ENCODE measurements around the gene DEFB124. TPM values are rescaled to one million over a fixed set of nuclear protein-coding genes. Genes with fewer than 3 reads are reported as not detected.
A peak's percentile ranks its signal among the peaks of the same experiment; 100 is the strongest.
"Not testable (repeated sequence)": the region's sequence is repeated elsewhere in the genome, so short reads cannot be mapped to it uniquely, and the experiment has no call there.

DEFB124 gene, protein sequence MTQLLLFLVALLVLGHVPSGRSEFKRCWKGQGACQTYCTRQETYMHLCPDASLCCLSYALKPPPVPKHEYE
- total RNA-seq: not detected

DNA sequence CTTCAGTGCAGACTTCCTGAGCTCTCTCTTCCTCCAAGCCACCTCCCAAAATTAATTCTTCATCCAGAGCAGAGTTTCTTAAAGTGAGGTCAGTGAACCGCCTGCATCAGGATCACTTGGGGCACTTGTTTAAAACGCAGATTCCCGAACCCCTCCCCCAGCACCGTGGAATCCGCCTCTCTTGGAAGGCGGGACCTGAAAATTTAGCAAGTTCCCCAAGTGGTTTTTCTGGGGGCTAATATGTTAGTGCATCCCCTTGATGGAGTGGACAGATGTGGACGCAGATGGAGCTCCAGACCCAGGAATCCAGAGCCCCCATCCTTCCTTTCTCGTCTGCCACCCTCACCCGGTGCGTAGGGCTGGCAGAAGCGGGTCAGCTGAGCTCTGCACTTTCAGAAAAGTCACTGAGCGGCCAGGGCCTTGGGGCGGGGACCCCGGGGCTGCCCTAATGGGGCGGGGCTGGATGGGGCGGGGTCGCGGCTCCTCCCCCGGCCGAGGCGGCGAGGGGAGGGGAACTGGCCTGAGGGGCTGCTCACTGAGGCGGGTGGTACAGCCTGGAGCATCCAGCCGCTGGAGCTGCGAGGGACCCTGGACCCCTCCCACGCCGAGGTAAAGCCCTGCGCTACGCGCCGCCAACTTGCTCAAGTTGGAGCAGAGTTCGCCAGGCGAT is at the start of gene DEFB124, which contains the start of gene REM1:
Gene DEFB124 (minus strand): TSS at position 370 of the 670 bp plus-strand sequence. CDS start 2,114 bp downstream, outside the sequence.
Gene REM1 (plus strand): TSS at position 531 of the 670 bp plus-strand sequence. CDS start 1,158 bp downstream, outside the sequence.
- ATAC-seq (replicated peaks): no peak
- no peaks in the 10 kb centered on the region for H3K36me3 Mint-ChIP-seq (ENCODE audit: low read depth)

DNA sequence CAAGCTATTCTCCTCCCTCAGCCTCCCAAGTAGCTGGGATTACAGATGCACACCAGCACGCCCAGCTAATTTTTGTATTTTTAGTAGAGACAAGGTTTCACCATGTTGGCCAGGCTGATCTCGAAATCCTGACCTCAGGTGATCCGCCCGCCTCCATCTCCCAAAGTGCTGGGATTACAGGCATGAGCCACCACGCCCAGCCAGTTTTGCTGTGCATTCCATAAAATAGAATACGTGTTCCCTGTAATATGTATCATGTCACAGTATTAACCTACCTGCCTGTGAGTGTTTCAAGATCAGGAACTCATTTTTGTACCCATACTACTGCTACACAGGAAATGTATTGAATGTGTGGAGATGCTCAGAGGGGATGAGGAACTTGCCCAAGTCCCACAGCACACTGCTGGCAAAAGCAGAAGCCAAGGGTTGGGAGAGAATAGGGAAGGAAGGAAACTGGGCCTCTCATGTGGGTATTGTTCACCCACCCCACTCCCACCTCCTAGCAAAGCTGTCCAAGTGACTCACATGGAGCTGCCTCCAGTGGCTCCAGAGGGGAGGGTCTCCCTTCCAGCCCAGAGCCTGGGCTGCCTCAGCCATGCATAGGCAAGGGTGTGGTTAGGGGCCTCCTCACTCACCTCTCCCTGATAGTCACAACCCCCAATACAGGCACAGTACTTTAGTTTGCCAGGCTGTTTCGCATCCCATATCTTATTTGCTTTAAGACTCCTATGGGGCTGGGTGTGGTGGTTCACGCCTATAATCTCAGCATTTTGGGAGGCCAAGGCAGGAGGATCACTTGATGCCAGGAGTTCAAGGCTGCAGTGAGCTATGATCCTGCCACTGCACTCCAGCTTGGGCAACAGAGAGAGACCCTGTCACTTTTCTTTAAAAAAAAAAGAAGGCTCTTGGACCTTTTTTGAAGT is 48.7 kb upstream of the DEFB124 start:
- no peak overlapping the region for H3K4me3 Mint-ChIP-seq
- H3K27me3 Mint-ChIP-seq: no peaks in the 10 kb centered on the region
- H3K9me3 Mint-ChIP-seq: no peaks in the 10 kb centered on the region
- H3K36me3 Mint-ChIP-seq (ENCODE audit: low read depth): peaks cover 98% of the 10 kb centered on the region
- H3K4me1 Mint-ChIP-seq: peaks cover 27% of the 10 kb centered on the region
- no peak overlapping the region for H3K27ac Mint-ChIP-seq
- no peak for ATAC-seq (replicated peaks)

More for the DNA sequence above, at the start of gene DEFB124, which contains the start of gene REM1:
- no peaks in the 10 kb centered on the region for H3K9me3 Mint-ChIP-seq
- H3K27me3 Mint-ChIP-seq: peaks cover 27% of the 10 kb centered on the region
- H3K4me1 Mint-ChIP-seq: peaks cover 5% of the 10 kb centered on the region
- H3K27ac Mint-ChIP-seq: no peak within 1 kb of the TSS
- H3K4me3 Mint-ChIP-seq: peak within 1 kb of the TSS; percentile 32

- peaks cover 27% of the 10 kb centered on the region for H3K4me1 Mint-ChIP-seq
- ATAC-seq (replicated peaks): no peak
Measured at GRCh38 chr20:31522731-31523130, 47.8 kb upstream of the DEFB124 start.

GRCh38 chr20:31521267-31521666 is 46.3 kb upstream of the DEFB124 start:
- not testable (repeated sequence) for H3K4me3 Mint-ChIP-seq; H3K9me3 Mint-ChIP-seq; ATAC-seq (replicated peaks); H3K27me3 Mint-ChIP-seq; H3K27ac Mint-ChIP-seq
- Mint-ChIP-seq H3K4me1 (peaks cover 27% of the 10 kb centered on the region), H3K36me3 (ENCODE audit: low read depth) (peaks cover 75% of the 10 kb centered on the region)

More at GRCh38 chr20:31522731-31523130, 47.8 kb upstream of the DEFB124 start:
- no peak overlapping the region for H3K4me3 Mint-ChIP-seq
- no peaks in the 10 kb centered on the region for H3K9me3 Mint-ChIP-seq
- H3K27ac Mint-ChIP-seq: no peak overlapping the region
- no peaks in the 10 kb centered on the region for H3K27me3 Mint-ChIP-seq
- H3K36me3 Mint-ChIP-seq (ENCODE audit: low read depth): peaks cover 90% of the 10 kb centered on the region

- Mint-ChIP-seq H3K36me3 (ENCODE audit: low read depth) (peaks cover 37% of the 10 kb centered on the region), H3K9me3 (no peaks in the 10 kb centered on the region), H3K27ac (no peak overlapping the region), H3K4me3 (no peak overlapping the region), H3K4me1 (peaks cover 18% of the 10 kb centered on the region), H3K27me3 (no peaks in the 10 kb centered on the region)
- ATAC-seq (replicated peaks): no peak
Measured at GRCh38 chr20:31517373-31517772, 42.4 kb upstream of the DEFB124 start.

DNA sequence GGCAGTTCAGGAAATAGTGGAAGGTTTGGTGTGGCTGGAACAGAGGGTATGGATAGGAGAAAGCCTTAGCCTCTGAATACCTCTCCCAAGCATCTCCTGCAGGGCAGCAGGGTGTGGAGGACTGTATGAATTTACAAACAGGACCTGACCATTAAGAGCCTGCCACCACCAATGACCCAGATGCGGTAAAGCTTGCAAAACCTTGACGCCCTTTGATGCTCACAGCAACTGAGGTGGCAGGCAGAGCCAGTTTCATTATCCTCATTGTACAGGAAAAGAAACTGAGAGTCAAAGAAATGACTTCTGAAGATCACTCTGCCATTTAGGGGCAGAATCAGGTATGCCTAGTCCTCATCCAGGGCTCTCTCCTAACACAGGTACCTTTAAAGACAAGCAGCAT is 41.7 kb upstream of the DEFB124 start:
- no peak overlapping the region for H3K4me3 Mint-ChIP-seq
- no peaks in the 10 kb centered on the region for H3K27me3 Mint-ChIP-seq
- peak; percentile 53 for ATAC-seq (replicated peaks)
- H3K4me1 Mint-ChIP-seq: peaks cover 14% of the 10 kb centered on the region
- H3K9me3 Mint-ChIP-seq: no peaks in the 10 kb centered on the region
- no peak overlapping the region for H3K27ac Mint-ChIP-seq
- H3K36me3 Mint-ChIP-seq (ENCODE audit: low read depth): peaks cover 30% of the 10 kb centered on the region

DNA sequence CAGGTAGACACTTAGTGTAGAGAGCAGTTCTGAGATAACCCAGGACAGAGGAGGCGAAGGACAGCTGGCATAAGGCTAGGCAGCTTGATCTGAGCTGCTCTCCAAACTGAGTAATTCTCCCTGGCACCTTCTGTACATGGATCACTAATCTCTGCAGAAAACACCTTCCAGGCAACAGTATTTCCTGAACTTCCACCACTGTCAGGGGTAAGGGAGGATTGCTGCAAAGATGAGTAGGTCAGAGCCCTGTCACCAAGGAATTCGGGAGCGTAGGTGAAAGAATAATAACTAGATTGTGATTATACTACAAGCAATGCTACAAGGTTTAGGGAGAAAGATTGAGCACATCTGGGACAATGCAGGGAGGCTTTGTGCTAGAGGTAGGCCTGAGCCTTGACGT is 41.2 kb upstream of the DEFB124 start:
- H3K4me3 Mint-ChIP-seq: no peak overlapping the region
- no peaks in the 10 kb centered on the region for H3K9me3 Mint-ChIP-seq
- H3K4me1 Mint-ChIP-seq: peaks cover 14% of the 10 kb centered on the region
- ATAC-seq (replicated peaks): no peak
- peaks cover 26% of the 10 kb centered on the region for H3K36me3 Mint-ChIP-seq (ENCODE audit: low read depth)
- H3K27me3 Mint-ChIP-seq: no peaks in the 10 kb centered on the region
- H3K27ac Mint-ChIP-seq: no peak overlapping the region

- peaks cover 13% of the 10 kb centered on the region for H3K4me1 Mint-ChIP-seq
- H3K27me3 Mint-ChIP-seq: no peaks in the 10 kb centered on the region
- no peak overlapping the region for H3K27ac Mint-ChIP-seq
- H3K4me3 Mint-ChIP-seq: no peak overlapping the region
- H3K9me3 Mint-ChIP-seq: no peaks in the 10 kb centered on the region
- peak; percentile 33 for ATAC-seq (replicated peaks)
- H3K36me3 Mint-ChIP-seq (ENCODE audit: low read depth): peaks cover 21% of the 10 kb centered on the region
Measured at GRCh38 chr20:31515775-31516107, 40.8 kb upstream of the DEFB124 start.

DNA sequence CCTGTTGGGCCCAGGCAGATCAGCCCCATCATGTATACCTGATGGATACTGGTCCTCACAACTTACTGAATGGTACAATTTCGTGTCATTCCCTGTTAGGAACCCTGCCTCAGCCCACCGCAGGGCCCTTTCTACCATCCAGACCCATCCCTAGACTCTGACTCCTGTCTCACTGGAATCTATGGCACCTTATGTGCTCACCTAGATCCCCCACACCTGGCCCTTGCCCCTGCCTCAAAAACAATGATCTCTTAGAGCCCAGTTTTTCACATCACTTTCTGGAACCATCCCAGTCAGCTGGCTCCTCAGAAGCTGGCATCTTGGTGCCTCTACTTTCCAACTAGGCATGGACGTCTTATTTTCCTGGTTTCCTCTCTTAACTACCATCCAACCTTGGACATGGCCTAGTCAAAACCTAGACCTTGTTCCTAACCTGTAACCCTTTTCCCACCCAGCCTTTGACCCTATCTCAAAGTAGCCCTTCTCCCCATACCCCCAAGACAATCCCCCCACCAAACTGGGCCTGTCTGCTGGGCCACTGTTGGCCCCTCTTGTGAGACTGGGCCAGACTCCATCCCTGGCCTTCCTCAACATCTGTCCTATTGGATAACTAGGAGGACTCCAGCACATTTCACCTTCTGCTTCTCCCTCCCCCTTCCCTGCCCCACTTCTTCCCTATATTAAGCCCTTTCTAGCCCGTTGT is 40.3 kb upstream of the DEFB124 start:
- ATAC-seq (replicated peaks): no peak
- Mint-ChIP-seq H3K4me3 (no peak overlapping the region), H3K36me3 (ENCODE audit: low read depth) (peaks cover 16% of the 10 kb centered on the region)

GRCh38 chr20:31514154-31515071 is 39.5 kb upstream of the DEFB124 start, which contains the start of gene HM13:
Gene HM13 (plus strand): TSS chr20:31514442. CDS start chr20:31514552, 110 bp downstream.
- ATAC-seq (replicated peaks): peak; percentile 82
- no peak within 1 kb of the TSS for H3K4me3 Mint-ChIP-seq
- H3K4me1 Mint-ChIP-seq: peaks cover 7% of the 10 kb centered on the region
- no peak within 1 kb of the TSS for H3K27ac Mint-ChIP-seq
- H3K27me3 Mint-ChIP-seq: no peaks in the 10 kb centered on the region
- peaks cover 8% of the 10 kb centered on the region for H3K36me3 Mint-ChIP-seq (ENCODE audit: low read depth)
- no peaks in the 10 kb centered on the region for H3K9me3 Mint-ChIP-seq

More for the DNA sequence above, 40.3 kb upstream of the DEFB124 start:
- Mint-ChIP-seq H3K4me1 (peaks cover 8% of the 10 kb centered on the region), H3K9me3 (no peaks in the 10 kb centered on the region), H3K27me3 (no peaks in the 10 kb centered on the region), H3K27ac (no peak overlapping the region)

DNA sequence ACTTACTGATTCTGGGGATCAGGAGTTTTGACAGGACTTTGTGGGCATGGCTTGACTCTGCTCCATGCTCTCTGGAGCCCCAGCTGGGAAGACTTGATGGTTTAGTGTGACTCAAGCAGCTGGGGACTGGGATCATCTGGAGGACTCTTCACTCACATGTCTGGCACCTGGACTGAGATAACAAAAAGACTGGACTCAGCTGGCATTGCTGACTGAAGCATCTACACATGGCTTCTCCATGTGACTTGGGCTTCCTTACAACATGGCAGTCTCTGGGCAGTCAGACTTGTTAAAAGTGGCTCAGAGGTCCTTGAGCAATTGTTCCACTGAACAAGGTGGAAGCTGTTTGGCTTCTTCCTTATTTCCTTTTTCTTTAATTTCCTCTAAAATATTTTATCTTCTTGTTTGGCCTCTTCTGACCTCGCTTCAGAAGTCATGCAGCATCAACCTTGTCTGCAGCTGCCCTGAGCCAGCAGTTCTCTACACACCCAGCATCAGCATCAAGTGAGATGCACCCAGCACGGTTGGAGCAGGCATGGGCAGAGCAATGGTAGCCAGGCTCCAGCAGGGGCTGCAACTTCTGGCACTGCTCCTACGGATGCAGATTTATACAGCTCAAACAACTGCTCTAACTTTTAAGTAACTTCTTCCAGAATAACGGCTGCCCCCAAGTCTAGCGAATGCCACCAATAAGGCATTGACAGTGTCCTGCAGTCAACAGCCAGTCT is 33.8 kb upstream of the DEFB124 start:
- no peak overlapping the region for H3K4me3 Mint-ChIP-seq
- H3K9me3 Mint-ChIP-seq: no peaks in the 10 kb centered on the region
- no peaks in the 10 kb centered on the region for H3K36me3 Mint-ChIP-seq (ENCODE audit: low read depth)
- H3K27me3 Mint-ChIP-seq: peaks cover 9% of the 10 kb centered on the region
- no peak for ATAC-seq (replicated peaks)
- H3K27ac Mint-ChIP-seq: no peak overlapping the region
- no peaks in the 10 kb centered on the region for H3K4me1 Mint-ChIP-seq

DNA sequence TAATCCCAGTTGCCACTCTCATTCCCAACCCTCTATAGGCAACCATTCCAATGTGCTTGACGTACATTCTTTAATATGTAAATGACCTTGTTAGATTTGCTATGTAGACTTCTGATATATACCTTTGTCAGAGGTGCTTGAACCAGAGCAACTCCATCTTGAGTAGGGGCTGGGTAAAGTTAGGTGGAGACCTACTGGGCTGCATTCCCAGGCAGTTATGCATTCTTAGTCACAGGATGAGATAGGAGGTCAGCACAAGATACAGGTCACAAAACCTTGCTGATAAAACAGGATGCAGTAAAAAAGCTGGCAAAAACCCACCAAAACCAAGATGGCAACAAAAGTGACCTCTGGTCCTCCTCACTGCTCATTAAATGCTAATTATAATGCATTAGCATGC is 31.0 kb upstream of the DEFB124 start:
- ATAC-seq (replicated peaks): no peak
- H3K27me3 Mint-ChIP-seq: peaks cover 9% of the 10 kb centered on the region
- no peaks in the 10 kb centered on the region for H3K4me1 Mint-ChIP-seq
- H3K36me3 Mint-ChIP-seq (ENCODE audit: low read depth): no peaks in the 10 kb centered on the region
- H3K27ac Mint-ChIP-seq: no peak overlapping the region
- no peaks in the 10 kb centered on the region for H3K9me3 Mint-ChIP-seq
- H3K4me3 Mint-ChIP-seq: no peak overlapping the region
